Measurements from ENCODE around the gene IL6R. TPM values are rescaled to one million over a fixed set of nuclear protein-coding genes. Genes with fewer than 3 reads are reported as not detected.

IL6R gene
- total RNA-seq, 4 donors from 2014 or later, result 16.1 to 22.9 (median 20.8) TPM

DNA sequence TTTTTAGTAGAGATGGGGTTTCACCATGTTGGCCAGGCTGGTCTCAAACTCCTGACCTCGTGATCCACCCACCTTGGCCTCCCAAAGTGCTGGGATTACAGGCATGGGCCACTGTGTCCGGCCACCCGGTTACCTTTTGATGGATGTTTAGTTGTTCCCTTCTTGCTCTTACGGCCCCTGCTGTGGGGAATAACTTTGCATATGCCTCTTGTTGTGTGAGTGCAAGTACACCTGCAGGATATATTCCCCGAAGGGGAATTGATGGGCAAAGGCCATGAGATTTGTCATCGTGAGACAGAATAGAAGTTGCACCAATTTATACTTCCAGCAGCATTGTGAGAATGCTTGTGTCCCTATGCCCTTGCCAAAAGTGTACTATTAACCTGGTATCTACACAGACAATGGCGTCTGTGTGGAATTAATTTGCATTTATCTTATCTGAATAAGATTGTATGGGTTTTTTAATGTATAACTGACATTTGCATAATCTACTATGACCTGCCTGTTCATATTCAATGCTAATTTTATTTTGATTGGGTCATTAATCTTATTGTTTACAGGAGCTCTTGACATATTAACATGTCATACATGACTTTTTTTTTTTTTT lies 8.1 kb downstream of the IL6R start:
- no peak for DNase-seq (ENCODE audit: low spot score in 2 of 2)

DNA sequence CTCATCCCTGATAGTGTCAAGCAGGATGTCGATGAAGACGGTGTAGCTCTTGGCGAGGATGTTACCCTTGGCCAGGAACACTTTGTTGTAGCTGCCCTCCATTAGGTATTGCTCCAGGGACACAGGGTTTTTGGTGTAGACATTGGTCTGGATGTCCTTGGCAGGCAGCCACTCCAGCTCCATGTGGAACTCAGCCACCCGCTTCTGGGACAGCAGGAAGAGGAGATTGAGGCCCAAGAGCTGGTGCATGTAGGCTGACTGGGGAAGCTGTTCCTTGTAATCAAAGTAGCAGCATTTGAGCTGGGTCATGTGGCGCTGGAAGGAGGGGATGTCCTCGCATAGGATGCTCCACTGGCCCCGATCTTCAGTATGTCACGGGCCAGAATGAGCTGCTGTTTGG lies 9.5 kb downstream of the IL6R start:
- Histone ChIP-seq H3K27ac (peak overlapping the region; percentile 33), H3K4me1 (peaks cover 59% of the 10 kb centered on the region), H3K36me3 (no peaks in the 10 kb centered on the region), H3K27me3 (no peaks in the 10 kb centered on the region), H3K9me3 (no peaks in the 10 kb centered on the region), H3K4me3 (no peak overlapping the region)
- DNase-seq (ENCODE audit: low spot score in 2 of 2), result no peak
- WGBS, result 82% methylated on average over 8 of the region's 8 CpGs
- TF ChIP-seq POLR2AphosphoS5 (IDR thresholded peaks at IDR 0.05) (no peak), EP300 (IDR thresholded peaks at IDR 0.05) (no peak), POLR2A (IDR thresholded peaks at IDR 0.05) (no peak)
- TF ChIP-seq, protein P1, sequence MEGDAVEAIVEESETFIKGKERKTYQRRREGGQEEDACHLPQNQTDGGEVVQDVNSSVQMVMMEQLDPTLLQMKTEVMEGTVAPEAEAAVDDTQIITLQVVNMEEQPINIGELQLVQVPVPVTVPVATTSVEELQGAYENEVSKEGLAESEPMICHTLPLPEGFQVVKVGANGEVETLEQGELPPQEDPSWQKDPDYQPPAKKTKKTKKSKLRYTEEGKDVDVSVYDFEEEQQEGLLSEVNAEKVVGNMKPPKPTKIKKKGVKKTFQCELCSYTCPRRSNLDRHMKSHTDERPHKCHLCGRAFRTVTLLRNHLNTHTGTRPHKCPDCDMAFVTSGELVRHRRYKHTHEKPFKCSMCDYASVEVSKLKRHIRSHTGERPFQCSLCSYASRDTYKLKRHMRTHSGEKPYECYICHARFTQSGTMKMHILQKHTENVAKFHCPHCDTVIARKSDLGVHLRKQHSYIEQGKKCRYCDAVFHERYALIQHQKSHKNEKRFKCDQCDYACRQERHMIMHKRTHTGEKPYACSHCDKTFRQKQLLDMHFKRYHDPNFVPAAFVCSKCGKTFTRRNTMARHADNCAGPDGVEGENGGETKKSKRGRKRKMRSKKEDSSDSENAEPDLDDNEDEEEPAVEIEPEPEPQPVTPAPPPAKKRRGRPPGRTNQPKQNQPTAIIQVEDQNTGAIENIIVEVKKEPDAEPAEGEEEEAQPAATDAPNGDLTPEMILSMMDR (IDR thresholded peaks at IDR 0.05), result no peak

More for the DNA sequence above, 8.1 kb downstream of the IL6R start:
- no peaks in the 10 kb centered on the region for H3K9me3 ChIP-seq
- 67% methylated on average over 7 of the region's 7 CpGs for WGBS
- no peak overlapping the region for H3K4me3 ChIP-seq
- TF ChIP-seq POLR2A (IDR thresholded peaks at IDR 0.05), result no peak
- TF ChIP-seq, protein P1 (IDR thresholded peaks at IDR 0.05), result no peak
- no peak for TF ChIP-seq EP300 (IDR thresholded peaks at IDR 0.05)
- TF ChIP-seq POLR2AphosphoS5 (IDR thresholded peaks at IDR 0.05), result no peak
- no peaks in the 10 kb centered on the region for H3K27me3 ChIP-seq
- no peaks in the 10 kb centered on the region for H3K36me3 ChIP-seq
- H3K4me1 ChIP-seq, result peaks cover 57% of the 10 kb centered on the region
- no peak overlapping the region for H3K27ac ChIP-seq

DNA sequence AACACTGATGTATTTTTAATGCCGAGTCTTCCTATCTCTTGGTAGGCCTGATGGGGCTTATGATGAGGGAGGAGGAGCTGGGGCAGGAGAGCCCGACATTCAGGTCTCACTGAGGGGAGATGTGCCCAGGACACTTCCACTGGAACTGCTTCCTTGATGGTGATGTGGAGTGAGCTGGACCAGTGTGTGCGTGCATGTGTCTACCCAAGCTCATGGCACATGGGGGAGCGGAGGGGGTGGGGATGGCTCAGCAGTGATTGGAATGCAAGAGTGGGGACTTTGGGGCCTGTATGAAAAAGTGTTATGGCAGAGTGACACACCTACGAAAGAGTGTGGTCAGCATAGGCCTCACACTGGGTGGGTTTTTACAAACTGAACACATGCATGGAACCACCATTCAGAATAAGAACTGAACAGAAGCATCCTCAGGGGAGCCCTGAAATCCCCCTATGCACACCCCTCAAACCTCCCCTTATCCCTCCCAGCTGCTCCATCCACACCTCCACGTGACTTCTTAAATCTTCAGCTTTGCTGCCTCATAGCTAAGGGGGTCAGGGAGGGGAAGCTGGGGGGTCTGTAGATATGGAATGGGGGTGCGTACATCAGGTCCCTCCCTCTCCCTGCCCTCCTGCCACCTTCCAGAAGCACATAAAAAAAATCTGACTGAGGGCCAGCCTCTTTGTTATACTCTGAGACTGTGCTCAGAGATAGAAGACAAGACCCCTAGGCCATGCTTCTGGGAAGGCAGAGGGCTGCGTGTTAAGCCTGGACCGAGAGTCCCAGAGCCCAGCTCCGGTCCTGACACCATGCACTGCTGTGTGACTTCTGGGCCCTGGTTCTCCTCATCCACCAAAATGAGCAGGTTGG lies 11.6 kb downstream of the IL6R start:
- no peaks in the 10 kb centered on the region for H3K9me3 ChIP-seq
- no peak overlapping the region for H3K4me3 ChIP-seq
- TF ChIP-seq EP300 (IDR thresholded peaks at IDR 0.05) (no peak), POLR2AphosphoS5 (IDR thresholded peaks at IDR 0.05) (no peak), POLR2A (IDR thresholded peaks at IDR 0.05) (no peak)
- TF ChIP-seq, protein P1 (IDR thresholded peaks at IDR 0.05), result no peak
- H3K27me3 ChIP-seq, result no peaks in the 10 kb centered on the region
- H3K36me3 ChIP-seq, result no peaks in the 10 kb centered on the region
- peaks cover 71% of the 10 kb centered on the region for H3K4me1 ChIP-seq
- peak in 1 of 2 donors; percentile 37 for DNase-seq (ENCODE audit: low spot score in 2 of 2)
- 90% methylated on average over 10 of the region's 10 CpGs for WGBS
- H3K27ac ChIP-seq, result no peak overlapping the region

DNA sequence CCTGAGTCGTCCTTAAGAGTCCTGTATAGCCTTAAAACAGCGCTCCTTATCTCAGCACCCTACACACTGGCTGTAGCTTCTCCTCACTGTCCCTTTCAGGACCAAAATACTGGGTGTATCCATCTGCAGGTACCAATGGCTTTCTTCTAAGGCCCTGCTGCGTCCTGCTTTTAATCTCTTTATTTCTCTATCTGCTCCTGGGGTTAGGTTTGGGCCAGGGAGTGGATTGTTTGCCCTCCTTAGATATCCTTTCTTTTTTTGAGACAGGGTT lies 12.1 kb downstream of the IL6R start:
- no peak overlapping the region for H3K27ac ChIP-seq
- DNase-seq (ENCODE audit: low spot score in 2 of 2), result no peak

More for the DNA sequence above, 12.1 kb downstream of the IL6R start:
- Histone ChIP-seq H3K27me3 (no peaks in the 10 kb centered on the region), H3K4me1 (peaks cover 77% of the 10 kb centered on the region), H3K36me3 (no peaks in the 10 kb centered on the region), H3K4me3 (no peak overlapping the region), H3K9me3 (no peaks in the 10 kb centered on the region)
- 84% methylated on average over 3 of the region's 3 CpGs for WGBS
- TF ChIP-seq, protein P1 (IDR thresholded peaks at IDR 0.05), result no peak
- TF ChIP-seq POLR2A (IDR thresholded peaks at IDR 0.05), result no peak
- TF ChIP-seq EP300 (IDR thresholded peaks at IDR 0.05), result no peak
- no peak for TF ChIP-seq POLR2AphosphoS5 (IDR thresholded peaks at IDR 0.05)

All from suprapubic skin (tissue), 4 donors.